ENCODE results near the gene PERM1. TPM values are rescaled to one million over a fixed set of nuclear protein-coding genes. Genes with fewer than 3 reads are reported as not detected.
A peak's percentile ranks its signal among the peaks of the same experiment; 100 is the strongest.
"Not testable (repeated sequence)": the region's sequence is repeated elsewhere in the genome, so short reads cannot be mapped to it uniquely, and the experiment has no call there.

PERM1 gene
- polyA plus RNA-seq, 4 donors, result 0.14 to 0.38 (median 0.37) TPM; not detected in 1

DNA sequence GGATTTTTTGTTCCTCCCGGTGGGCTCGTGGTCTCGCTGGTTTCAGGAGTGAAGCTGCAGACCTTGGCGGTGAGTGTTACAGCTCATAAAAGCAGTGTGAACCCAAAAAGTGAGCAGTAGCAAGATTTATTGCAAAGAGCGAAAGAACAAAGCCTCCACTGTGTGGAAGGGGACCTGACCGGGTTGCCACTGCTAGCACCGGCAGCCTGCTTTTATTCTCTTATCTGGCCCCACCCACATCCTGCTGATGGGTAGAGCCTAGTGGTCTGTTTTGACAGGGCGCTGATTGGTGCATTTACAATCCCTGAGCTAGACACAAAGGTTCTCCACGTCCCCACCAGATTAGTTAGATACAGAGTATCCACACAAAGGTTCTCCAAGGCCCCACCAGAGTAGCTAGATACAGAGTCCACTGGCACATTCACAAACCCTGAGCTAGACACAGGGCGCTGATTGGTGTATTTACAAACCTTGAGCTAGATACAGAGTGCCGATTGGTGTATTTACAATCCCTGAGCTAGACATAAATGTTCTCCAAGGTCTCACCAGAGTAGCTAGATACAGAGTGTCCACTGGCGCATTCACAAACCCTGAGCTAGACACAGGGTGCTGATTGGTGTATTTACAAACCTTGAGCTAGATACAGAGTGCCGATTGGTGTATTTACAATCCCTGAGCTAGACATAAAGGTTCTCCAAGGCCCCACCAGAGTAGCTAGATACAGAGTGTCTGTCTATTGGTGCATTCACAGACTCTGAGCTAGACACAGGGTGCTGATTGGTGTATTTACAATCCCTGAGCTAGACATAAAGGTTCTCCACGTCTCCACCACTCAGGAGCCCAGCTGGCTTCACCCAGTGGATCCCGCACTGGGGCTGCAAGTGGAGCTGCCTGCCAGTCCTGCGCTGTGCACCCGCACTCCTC, 35.8 kb upstream of the PERM1 start:
- not testable (repeated sequence) for DNase-seq (ENCODE audit: low read depth in 4 of 4, low spot score in 3 of 4)

DNA sequence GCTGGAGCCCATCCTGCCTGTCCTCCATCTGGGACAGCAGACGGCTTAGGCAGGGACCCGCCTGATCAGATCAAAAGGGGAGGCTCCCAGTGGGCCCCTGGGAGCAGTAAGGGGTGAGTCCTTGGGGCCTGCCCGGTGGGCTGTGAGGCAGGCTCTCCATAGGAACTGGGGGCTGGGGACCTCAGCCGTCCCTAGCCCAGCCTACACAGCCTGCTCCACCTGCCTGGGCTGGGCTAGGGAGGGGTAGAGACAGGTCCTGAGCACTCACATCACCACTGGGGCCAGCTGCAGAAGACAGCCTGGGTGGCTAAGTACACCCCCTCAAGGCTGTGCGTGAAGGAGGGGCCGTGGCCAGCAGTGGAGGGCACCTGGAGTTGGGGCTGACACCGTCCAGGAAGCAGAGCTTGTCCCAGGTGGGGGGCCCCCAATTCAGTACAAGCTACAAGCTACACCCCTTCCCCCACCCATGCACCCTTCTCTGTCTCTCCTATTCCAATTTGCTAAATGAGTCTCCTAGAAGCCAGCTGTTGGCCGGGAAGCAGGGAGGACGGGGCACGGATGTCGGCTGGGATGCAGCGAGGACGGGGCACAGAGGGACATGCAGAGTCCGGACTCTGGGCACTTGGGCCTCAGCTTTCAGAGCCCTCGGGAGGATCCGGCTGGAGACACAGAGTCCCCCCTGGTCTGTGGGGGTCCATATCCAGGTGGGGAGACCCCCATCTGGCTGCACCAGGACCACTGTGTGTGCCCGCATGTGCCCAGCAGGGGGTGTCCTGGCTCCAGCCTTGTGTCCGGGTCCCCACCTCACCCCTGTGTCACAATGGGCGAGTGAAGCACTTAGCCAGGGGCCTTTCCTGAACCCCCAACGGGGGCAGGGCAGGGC, 33.1 kb upstream of the PERM1 start:
- DNase-seq (ENCODE audit: low read depth in 4 of 4, low spot score in 3 of 4), result no peak

DNA sequence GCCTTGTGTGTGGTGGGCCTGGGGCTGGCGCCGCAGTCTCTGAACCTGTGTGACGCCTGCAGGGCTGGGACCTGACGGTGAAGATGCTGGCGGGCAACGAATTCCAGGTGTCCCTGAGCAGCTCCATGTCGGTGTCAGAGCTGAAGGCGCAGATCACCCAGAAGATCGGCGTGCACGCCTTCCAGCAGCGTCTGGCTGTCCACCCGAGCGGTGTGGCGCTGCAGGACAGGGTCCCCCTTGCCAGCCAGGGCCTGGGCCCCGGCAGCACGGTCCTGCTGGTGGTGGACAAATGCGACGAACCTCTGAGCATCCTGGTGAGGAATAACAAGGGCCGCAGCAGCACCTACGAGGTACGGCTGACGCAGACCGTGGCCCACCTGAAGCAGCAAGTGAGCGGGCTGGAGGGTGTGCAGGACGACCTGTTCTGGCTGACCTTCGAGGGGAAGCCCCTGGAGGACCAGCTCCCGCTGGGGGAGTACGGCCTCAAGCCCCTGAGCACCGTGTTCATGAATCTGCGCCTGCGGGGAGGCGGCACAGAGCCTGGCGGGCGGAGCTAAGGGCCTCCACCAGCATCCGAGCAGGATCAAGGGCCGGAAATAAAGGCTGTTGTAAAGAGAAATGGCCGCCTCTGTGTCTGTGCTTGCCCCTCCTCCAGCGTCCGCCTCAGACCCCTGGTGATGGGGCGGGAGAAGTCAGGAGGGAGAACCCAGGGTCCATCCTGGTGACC, 32.2 kb upstream of the PERM1 start:
- no peak for DNase-seq (ENCODE audit: low read depth in 4 of 4, low spot score in 3 of 4)

DNA sequence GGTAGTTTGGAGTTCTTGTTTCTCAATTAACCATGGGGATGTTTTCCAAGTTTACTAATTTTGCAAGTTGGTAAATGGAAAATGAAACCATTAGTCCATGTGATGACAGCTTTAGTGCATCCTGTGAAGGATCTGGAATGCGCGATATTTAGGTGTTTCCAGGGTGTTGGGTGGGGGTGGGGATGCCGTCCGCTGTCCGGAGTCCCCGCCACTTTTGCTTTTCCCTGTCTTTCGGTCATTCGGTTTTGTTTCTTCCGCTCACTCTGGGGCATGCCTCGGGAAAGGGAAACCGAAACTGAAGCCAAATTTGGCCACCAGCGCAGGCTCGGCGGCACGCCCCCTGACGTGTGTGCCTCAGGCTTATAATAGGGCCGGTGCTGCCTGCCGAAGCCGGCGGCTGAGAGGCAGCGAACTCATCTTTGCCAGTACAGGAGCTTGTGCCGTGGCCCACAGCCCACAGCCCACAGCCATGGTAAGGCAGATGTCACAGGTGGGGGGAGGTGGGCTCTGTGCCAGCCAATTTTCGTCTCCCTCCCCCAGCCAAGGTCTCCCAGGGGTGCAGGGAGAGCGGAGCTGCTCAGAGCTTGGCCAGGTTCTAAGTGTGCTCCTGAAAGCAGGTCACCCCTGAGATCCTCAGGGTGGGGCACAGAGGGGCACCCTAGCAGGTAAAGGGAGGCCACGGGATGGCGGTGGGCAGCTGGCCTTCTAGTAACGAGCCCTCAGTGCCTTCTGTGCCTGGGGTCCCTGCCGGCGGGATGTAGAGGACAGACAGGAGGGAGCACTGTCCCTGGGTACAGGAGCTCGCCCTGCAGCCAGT, 31.4 kb upstream of the PERM1 start, which contains the start of gene ISG15:
Gene ISG15, plus strand, starts transcription at position 393 of the 817 bp plus-strand sequence. Its CDS starts 77 bp downstream, at position 470.
- peak; percentile 71 to 80 (median 77) for DNase-seq (ENCODE audit: low read depth in 4 of 4, low spot score in 3 of 4)

DNA sequence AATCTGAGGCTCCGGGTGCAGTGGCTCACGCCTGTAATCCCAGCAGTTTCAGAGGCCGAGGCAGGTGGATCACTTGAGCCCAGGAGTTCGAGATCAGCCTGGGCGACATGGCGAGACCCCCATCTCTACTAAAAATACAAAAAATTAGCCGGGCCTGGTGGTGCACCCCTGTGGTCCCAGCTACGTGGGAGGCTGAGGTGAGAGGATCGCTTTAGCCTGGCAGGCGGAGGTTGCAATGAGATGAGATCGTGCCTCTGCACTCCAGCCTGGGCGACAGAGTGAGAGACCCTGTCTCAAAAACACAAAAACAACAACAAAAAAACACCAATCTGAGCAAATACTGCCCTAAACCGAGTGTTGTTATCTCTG, 30.8 kb upstream of the PERM1 start:
- DNase-seq (ENCODE audit: low read depth in 4 of 4, low spot score in 3 of 4), result not testable (repeated sequence)

DNA sequence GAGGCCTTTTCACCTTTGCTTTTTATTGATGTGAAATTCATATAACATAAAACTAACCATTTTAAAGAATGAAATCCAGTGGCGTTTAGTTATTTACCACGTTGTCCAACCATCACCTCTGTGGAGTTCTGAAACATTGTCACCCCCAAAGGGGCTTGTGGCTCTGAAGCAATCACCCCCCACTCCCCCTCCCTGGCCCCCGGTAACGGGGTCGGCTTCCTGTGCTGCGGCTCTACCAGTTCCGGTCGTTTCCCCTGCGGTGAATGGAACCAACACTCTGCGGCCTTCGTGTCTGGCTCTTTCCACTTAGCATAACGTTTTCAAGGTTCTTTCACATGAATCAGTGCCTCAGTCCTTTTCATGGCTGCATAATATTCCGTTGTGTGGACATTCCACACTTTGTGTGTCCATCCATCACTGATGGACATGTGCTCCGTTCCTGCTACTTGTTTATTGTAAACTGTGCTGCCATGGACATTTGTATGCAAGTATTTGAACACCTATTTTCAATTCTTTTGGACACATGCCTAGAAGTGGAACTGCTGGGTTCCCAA, 29.6 kb upstream of the PERM1 start:
- no peak for DNase-seq (ENCODE audit: low read depth in 4 of 4, low spot score in 3 of 4)

DNA sequence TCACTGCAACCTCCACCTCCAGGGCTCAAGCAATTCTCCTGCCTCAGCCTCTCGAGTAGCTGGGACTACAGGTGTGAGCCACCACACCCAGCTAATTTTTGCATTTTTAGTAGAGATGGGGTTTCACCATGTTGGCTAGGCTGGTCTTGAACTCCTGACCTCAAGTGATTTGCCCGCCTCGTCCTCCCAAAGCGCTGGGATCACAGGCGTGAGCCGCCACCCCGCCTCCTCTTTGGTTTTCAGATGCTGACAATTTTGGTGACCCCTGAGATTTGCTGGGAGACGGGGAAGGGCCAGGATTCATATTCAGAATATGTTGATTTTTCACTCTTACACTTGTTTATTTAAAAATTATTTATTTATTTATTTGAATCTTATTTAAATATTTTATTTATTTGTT, 28.2 kb upstream of the PERM1 start:
- not testable (repeated sequence) for DNase-seq (ENCODE audit: low read depth in 4 of 4, low spot score in 3 of 4)

DNA sequence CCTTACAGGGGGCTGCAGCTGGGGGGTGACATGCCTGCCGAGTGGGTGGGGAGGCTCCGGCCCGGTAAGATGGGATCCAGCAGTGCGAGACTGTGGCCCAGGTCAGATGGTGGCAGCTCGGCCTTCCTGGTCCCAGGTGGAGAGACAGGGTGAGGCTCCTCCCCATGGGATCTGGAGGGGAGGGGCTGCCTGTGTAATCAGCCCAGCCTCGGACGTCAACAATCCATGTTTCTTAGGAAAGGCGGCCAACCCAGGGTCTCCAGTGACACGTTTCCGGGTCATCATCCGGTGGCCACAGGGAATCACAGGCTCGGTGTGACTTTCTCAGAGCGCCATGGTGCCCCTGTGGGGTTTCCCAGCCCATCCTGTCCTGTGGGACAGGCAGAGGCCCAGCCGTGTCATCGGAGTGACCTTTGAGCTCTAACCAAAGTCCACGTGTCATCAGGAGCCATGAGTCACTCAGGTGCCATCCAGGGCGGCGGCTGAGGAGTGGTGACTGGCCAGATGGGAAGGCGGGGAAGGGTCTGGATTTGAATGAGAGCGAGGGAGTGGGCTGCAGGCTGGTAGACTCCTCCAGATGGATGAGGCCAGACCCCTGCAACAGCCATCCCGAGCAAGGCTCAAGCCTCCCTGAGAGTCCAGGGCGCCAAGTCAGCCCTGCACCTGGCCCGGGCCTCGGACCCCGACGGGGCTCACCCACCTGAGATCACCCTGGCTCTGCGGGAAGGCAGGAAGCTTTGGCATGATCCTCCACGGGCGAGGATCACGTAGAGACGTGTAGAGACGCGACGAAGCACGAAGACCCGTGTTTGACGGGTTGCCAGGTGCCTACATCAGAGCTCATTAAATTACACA, 24.6 kb upstream of the PERM1 start:
- no peak for DNase-seq (ENCODE audit: low read depth in 4 of 4, low spot score in 3 of 4)

DNA sequence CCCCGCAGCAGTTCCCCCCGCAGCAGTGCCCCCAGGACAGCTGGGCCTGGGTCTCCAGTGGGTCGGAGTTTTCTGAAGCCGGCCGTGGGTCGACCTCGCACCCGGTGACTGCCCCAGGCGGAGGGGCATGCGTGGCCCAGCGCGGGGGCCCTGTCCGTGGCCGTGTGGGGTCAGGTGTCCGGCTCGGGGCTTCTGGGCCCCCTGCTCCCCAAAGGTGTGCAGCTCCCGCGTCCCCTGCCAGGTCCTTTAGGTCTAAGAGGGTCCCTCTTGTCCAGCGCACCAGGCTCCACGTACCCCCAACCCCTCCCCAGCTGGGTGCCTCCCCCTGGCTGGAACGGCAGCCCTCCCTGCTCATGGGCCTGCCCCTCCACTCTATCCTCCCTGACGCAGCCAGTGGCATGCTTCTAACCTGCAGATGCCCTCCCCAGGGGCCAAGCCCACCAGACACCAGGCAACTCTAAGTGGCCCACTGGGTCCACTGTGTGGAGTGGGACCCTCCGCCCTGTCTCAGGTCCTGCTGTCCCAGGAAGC, 23.9 kb upstream of the PERM1 start:
- DNase-seq (ENCODE audit: low read depth in 4 of 4, low spot score in 3 of 4), result no peak

DNA sequence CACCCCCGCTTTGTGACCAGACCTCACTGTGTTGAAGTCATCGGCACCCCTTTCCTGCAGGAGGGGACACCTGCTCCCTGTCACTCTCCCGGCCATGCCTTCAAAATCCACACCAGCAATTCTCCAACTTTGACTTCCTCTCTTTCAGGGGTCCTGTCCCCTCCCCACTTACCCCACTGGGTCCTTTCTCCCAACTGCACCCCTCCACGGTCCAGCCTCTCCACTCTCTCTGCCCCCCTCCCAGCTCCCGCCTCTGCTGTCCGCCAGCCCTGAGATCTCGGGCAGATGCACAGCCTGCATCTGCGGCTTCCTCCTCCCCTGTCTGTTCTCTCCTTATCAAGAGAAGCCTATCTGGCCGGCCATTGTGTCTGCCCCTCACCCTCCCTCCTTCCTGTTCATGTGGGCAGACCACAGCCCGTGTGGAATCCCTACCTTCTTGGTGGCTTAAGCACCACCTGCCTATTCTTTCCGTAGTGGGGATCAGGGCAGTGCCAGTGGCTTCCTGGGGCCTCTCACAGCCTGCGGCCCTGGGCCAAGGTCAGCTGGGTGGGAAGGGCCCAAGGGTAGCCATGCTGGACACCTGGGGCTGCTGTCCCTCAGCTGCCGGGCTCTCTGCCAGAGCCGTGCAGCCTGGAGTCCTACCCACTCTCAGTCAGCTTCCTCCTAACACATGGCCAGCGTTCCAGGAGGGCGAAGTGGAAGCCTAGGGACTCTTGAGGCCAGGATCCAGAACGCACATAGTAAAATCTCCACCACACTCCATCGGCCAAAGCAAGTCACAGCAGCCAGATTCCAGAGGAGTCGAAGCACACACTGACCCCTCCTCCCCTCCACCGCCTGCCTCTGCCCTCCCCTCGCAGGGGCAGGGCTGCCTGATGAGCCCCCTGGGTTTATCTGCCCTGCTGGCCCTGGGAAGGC, 23.1 kb upstream of the PERM1 start:
- no peak for DNase-seq (ENCODE audit: low read depth in 4 of 4, low spot score in 3 of 4)

DNA sequence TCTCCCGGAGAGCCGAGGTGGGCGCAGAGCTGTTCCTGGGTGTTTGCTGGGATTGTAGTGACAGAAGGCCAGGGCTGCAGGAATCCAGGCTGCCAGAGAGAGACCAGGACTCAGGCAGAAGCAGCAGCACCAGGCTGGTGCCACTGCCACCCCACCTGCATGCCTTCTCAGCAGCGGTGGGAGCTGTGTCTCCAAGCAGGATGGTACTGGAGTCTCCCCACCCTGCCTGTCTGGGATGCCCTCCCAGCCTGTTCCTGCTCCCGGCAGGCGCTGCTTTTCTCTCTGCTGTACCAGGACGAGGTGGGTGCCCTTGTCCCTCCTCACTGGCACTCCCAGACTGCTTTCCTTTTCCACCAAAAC, 22.5 kb upstream of the PERM1 start:
- DNase-seq (ENCODE audit: low read depth in 4 of 4, low spot score in 3 of 4), result no peak

DNA sequence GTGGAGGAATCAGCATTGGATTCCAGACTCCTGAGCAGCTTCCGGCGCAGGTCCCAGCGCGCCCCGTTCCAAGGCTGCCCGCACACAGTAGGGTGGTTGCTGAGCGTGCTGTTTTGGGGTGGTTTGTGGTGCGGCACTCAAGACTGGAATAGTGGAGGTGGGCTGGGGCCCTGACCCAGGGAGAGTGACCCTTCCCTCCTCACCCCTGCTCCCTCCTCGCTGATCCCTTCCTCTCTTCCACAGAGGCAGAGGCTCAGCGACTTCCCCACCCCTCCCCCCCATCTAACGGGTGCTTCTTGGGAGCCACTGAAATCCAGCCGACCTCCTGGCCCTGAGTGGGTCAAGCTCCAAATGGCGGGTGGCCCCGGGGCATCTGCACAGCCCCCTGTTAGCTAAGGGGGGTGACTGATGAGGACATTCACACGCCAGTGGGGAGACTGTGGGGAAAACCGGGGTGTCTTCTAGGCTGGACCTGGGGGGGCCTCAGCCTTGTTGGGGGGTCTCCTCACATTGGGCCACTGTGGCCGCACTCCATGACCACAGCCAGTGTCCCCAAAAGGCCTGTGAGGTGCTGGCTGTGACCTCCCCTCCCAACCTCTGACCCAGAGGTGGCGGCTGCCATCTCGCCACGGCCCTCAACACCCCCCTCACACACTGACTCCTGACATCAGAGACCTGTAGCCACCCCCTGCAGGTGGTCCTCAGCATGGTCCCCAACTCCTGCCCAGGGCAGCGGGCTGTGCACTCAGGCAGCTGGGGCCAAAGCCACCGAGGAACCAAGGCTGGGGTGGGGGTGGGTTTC, 21.9 kb upstream of the PERM1 start:
- DNase-seq (ENCODE audit: low read depth in 4 of 4, low spot score in 3 of 4), result no peak

DNA sequence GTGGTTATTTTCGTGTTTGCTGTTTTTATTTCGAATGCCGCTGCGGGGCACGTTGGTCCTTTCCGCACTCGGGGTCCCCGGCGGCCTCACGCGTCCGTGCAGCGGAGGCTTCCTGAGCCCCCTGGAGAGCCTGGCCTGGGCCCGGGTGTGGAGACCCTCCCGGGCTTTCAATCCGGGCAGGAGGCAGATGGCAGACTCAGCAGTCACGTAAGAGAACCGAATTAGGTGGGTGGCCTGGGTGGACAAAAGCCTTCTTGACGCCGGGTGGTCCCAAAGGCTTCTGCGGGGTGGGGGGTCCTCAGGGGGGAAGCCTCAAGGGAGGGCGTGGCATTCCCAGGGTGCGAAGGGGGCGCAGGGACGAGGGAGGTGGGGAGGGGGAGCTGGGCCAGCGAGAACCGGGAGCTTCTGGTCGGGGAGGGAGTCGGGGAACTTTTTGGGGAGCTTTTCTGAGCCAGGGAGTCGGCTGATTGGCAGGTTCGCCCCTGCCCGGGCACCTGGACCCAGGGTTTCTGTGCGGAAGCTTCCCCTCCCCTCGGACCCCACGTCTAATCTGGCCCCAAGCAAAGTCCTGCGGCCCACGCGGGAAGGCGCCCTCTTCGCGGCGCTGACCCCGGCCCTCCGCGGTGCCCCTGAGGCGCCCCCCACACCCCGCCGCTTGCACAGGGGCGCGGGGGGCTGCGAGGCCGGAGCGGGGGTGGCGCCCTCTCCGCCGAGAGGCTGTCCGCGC, 19.3 kb upstream of the PERM1 start:
- DNase-seq (ENCODE audit: low read depth in 4 of 4, low spot score in 3 of 4), result no peak

DNA sequence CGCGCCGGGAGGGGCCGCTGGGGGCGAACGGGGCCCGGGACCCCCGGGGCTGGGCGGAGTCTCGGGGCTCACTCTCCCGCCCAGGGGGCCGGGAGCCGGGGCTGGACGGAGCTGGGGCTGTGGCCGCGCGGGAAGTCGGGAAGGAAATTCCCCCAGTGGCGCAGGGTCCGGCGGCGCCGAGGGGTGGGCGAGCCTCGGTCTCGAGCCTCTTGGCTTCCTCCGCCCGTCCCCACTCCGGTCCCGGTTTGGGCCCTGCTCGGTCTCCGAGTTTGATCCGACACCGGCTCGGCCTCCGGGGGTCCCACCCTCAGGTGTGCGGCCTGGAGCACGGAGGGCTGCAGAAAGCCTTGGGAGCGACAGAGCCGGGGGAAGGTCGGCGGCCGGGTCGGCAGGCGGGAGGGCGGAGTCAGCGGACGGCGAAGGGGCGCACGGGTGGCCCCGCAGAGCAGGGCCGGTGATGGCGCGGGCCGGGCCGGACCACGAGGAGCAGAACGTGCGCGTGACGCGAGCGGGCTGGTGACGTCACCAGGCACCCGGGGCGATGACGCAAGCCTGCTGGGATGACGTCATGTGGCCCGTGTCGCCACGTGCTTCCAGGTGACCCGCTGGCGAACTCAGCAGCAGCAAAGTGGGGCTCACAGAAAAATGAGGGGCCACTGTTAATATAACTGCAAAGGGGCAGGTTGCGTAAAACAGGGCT, 18.6 kb upstream of the PERM1 start:
- DNase-seq (ENCODE audit: low read depth in 4 of 4, low spot score in 3 of 4), result peak in 1 of 4 donors; percentile 81

DNA sequence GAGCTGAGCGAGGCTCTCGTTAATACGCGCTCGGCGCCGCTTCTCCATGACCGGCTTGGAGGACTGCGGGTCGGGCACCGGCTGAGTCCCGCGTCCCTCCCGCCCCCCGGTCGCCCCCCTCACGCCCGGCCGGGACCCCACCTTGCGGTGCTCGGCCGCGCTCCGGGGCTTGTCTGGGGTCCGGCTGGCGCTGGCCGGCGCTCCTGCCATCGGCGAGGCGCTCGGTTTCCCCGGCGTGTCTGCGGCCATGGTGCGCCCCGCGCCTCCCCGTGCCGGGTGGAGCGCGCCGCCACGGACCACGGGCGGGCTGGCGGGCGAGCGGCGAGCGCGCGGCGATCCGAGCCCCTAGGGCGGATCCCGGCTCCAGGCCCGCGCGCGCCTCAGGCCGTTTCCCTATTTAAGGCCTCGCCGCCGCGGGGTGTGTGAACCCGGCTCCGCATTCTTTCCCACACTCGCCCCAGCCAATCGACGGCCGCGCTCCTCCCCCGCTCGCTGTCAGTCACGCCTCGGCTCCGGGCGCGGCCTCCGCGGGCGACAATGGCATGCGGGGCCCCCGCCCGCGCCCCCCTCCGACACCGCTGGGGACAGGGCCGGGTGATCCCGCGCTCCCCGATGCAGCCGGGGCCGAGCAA, 17.9 kb upstream of the PERM1 start, which contains the start of gene HES4:
Gene HES4, minus strand, starts transcription at position 373 of the 632 bp plus-strand sequence. Its CDS starts 124 bp downstream, at position 249.
- DNase-seq (ENCODE audit: low read depth in 4 of 4, low spot score in 3 of 4), result peak in 2 of 4 donors; percentile 83 to 85

Measured in right renal pelvis (tissue), 4 donors.